H1 (cell line): ENCODE results near the gene ATG7. TPM values are rescaled to one million over a fixed set of nuclear protein-coding genes. Genes with fewer than 3 reads are reported as not detected.

ENCODE experiments used
- CTCF ChIA-PET: fragments of 300-600 bp; sonication (Branson Sonifier 250); formaldehyde crosslinking; loops from one replicate; lab custom pipeline; 2021; ENCODE audit not compliant: partially characterized antibody; lab: Charles Lee
- POLR2A ChIA-PET: fragments of 300-600 bp; sonication (Branson Sonifier 250); formaldehyde crosslinking; loops from one replicate; lab custom pipeline; 2021; ENCODE audit warnings: inconsistent platforms; ENCODE audit not compliant: partially characterized antibody; lab: Charles Lee
- DNase-seq, 2 experiments: peaks; one replicate each; pipeline versions ENCODE4 v3.0.0 to v3.0.0-alpha.2; 2010 to 2022; ENCODE audit warnings: low spot score in 2 of 2, low read depth in 1 of 2, mixed read lengths in 1 of 2
- FAIRE-seq: peaks from 2 replicates; lab custom pipeline; 2011; peaks lifted over from hg19 to GRCh38; lab: Jason Lieb, UNC
- H2AFZ ChIP-seq: 2 replicates; pipeline ENCODE4 v1.8.1; 2012; ENCODE audit warnings: low read length, inconsistent platforms
- H2AK5ac ChIP-seq: 2 replicates; pipeline ENCODE4 v1.6.1; 2013; ENCODE audit warnings: low read depth, low read length
- H2BK120ac ChIP-seq: replicated peaks from 2 replicates; pipeline ENCODE3; 2013; ENCODE audit warnings: low read depth, low read length, inconsistent platforms
- H2BK12ac ChIP-seq: 2 replicates; pipeline ENCODE4 v1.6.1; 2013; ENCODE audit warnings: low read depth, low read length
- H2BK15ac ChIP-seq: 2 replicates; pipeline ENCODE4 v1.6.1; 2013; ENCODE audit warnings: low read length
- H2BK20ac ChIP-seq: 2 replicates; pipeline ENCODE4 v1.6.1; 2013; ENCODE audit warnings: low read length
- H2BK5ac ChIP-seq: 2 replicates; pipeline ENCODE4 v1.6.1; 2013; ENCODE audit warnings: low read depth, low read length
- H3K14ac ChIP-seq: 2 replicates; pipeline ENCODE4 v1.6.1; 2013; ENCODE audit warnings: inconsistent platforms; ENCODE audit not compliant: insufficient read length
- H3K18ac ChIP-seq: 2 replicates; pipeline ENCODE4 v1.6.1; 2013; ENCODE audit warnings: low read length; ENCODE audit errors: extremely low read depth
- H3K23ac ChIP-seq: 2 replicates; pipeline ENCODE4 v1.6.1; 2013; ENCODE audit warnings: inconsistent platforms; ENCODE audit not compliant: insufficient read length
- H3K23me2 ChIP-seq: 2 replicates; pipeline ENCODE4 v1.6.1; 2013; ENCODE audit warnings: low read depth, low read length
- H3K27ac ChIP-seq: 2 replicates; pipeline ENCODE4 v1.6.1; 2011; ENCODE audit warnings: low read depth, low read length, inconsistent platforms
- H3K27me3 ChIP-seq, 4 experiments: replicated peaks in 1 of 4; 1 replicate in 1 of 4; 2 replicates in 3 of 4; pipeline versions ENCODE4 v1.6.1 to v1.8.1; 2011 to 2013; ENCODE audit warnings: low read length in 3 of 4, mild to moderate bottlenecking in 3 of 4, inconsistent platforms in 2 of 4, mixed read lengths in 2 of 4, moderate library complexity in 1 of 4; ENCODE audit not compliant: control insufficient read depth in 3 of 4, insufficient read depth in 3 of 4; ENCODE audit errors: extremely low read depth in 1 of 4
- H3K36me3 ChIP-seq, 4 experiments: 2 replicates each; pipeline versions ENCODE4 v1.6.1 to v1.8.1; 2011 to 2013; ENCODE audit warnings: mild to moderate bottlenecking in 4 of 4, low read length in 3 of 4, moderate library complexity in 2 of 4, control low read depth in 1 of 4, inconsistent platforms in 1 of 4; ENCODE audit not compliant: insufficient read depth in 4 of 4, control insufficient read depth in 2 of 4
- H3K4ac ChIP-seq: replicated peaks from 2 replicates; pipeline ENCODE3; 2013; ENCODE audit warnings: low read length, low read depth, mixed read lengths, inconsistent platforms; ENCODE audit not compliant: insufficient read length
- H3K4me1 ChIP-seq, 4 experiments: replicated peaks in 1 of 4; 1 replicate in 1 of 4; 2 replicates in 3 of 4; pipeline versions ENCODE4 v1.6.1 to v1.8.1; 2011 to 2013; ENCODE audit warnings: low read length in 3 of 4, inconsistent platforms in 2 of 4, mixed read lengths in 1 of 4; ENCODE audit not compliant: insufficient read depth in 4 of 4, control insufficient read depth in 3 of 4
- H3K4me2 ChIP-seq, 2 experiments: 2 replicates each; pipeline versions ENCODE4 v1.6.1 to v1.8.1; 2011 to 2013; ENCODE audit warnings: low read depth in 2 of 2, low read length in 2 of 2, control low read depth in 1 of 2, inconsistent platforms in 1 of 2, mild to moderate bottlenecking in 1 of 2; ENCODE audit not compliant: insufficient read depth in 1 of 2
- H3K4me3 ChIP-seq, 4 experiments: fragments of 200-600, 300-600 bp in 1 of 4; sonication (generic), shearing (Covaris generic), sonication (Bioruptor Twin) in 1 of 4; 2 replicates each; pipeline versions ENCODE4 v1.5.1 to v1.8.1; 2011 to 2016; ENCODE audit warnings: low read length in 4 of 4, low read depth in 3 of 4, control low read depth in 2 of 4, inconsistent platforms in 2 of 4, mild to moderate bottlenecking in 2 of 4, mixed read lengths in 1 of 4, moderate library complexity in 1 of 4; ENCODE audit not compliant: insufficient read depth in 2 of 4; ENCODE audit errors: extremely low read depth in 1 of 4
- H3K56ac ChIP-seq: replicated peaks from 2 replicates; pipeline ENCODE3; 2013; ENCODE audit warnings: low read depth, mild to moderate bottlenecking, mixed read lengths, low read length, inconsistent platforms; ENCODE audit not compliant: insufficient read length
- H3K79me1 ChIP-seq: 2 replicates; pipeline ENCODE4 v1.6.1; 2013; ENCODE audit warnings: low read depth, low read length, control low read depth
- H3K79me2 ChIP-seq, 2 experiments: 2 replicates each; pipeline versions ENCODE4 v1.6.1 to v1.8.1; 2012 to 2013; ENCODE audit warnings: low read length in 2 of 2, mild to moderate bottlenecking in 2 of 2, inconsistent platforms in 1 of 2; ENCODE audit not compliant: insufficient read depth in 2 of 2, control insufficient read depth in 1 of 2
- H3K9ac ChIP-seq, 4 experiments: replicated peaks in 1 of 4; 1 replicate in 1 of 4; 2 replicates in 3 of 4; pipeline versions ENCODE4 v1.6.1 to v1.8.1; 2011 to 2013; ENCODE audit warnings: low read depth in 3 of 4, low read length in 3 of 4, control low read depth in 2 of 4, mild to moderate bottlenecking in 2 of 4, moderate library complexity in 2 of 4, inconsistent platforms in 1 of 4; ENCODE audit errors: extremely low read depth in 1 of 4
- H3K9me3 ChIP-seq, 2 experiments: 2 replicates each; pipeline versions ENCODE4 v1.6.1 to v1.8.1; 2012 to 2013; ENCODE audit warnings: mild to moderate bottlenecking in 2 of 2, moderate library complexity in 2 of 2, control low read depth in 1 of 2, inconsistent platforms in 1 of 2, low read depth in 1 of 2, low read length in 1 of 2, mixed read lengths in 1 of 2; ENCODE audit not compliant: insufficient read depth in 2 of 2
- H4K20me1 ChIP-seq, 2 experiments: replicated peaks in 1 of 2; 2 replicates each; pipeline versions ENCODE3 to v1.8.1; 2011 to 2013; ENCODE audit warnings: inconsistent platforms in 2 of 2, low read length in 2 of 2, mild to moderate bottlenecking in 1 of 2; ENCODE audit not compliant: insufficient read depth in 2 of 2, control insufficient read depth in 1 of 2
- H4K5ac ChIP-seq: 2 replicates; pipeline ENCODE4 v1.6.1; 2013; ENCODE audit warnings: low read length, low read depth, mixed read lengths, inconsistent platforms; ENCODE audit not compliant: insufficient read length
- H4K8ac ChIP-seq: 2 replicates; pipeline ENCODE4 v1.8.0; 2013; ENCODE audit warnings: mild to moderate bottlenecking, moderate library complexity, low read length, inconsistent platforms; ENCODE audit not compliant: insufficient read depth; ENCODE audit errors: extremely low read depth
- H4K91ac ChIP-seq: replicated peaks from 2 replicates; pipeline ENCODE3; 2013; ENCODE audit warnings: low read length, mixed read lengths, inconsistent platforms; ENCODE audit not compliant: insufficient read length
- ASH2L ChIP-seq: fragments of 200-600, 300-600 bp; sonication (generic); IDR thresholded peaks from one replicate; pipeline ENCODE4 v1.7.1; 2017; ENCODE audit warnings: low read length
- GTF2F1 ChIP-seq: IDR thresholded peaks from 2 replicates; pipeline ENCODE4 v1.6.1; 2012; ENCODE audit warnings: low read depth, low read length, improper control_type of control experiment, borderline replicate concordance
- POU5F1 ChIP-seq: IDR thresholded peaks from 2 replicates; pipeline ENCODE4 v1.6.1; 2011; ENCODE audit warnings: low read depth, mild to moderate bottlenecking, low read length, moderate library complexity
- TAF7 ChIP-seq: optimal IDR thresholded peaks from 2 replicates; pipeline ENCODE3; 2011; ENCODE audit warnings: low read depth, mild to moderate bottlenecking, inconsistent platforms, low read length, moderate library complexity, borderline replicate concordance
- TBP ChIP-seq: IDR thresholded peaks from 2 replicates; pipeline ENCODE4 v1.6.1; 2011; ENCODE audit warnings: low read depth, low read length, improper control_type of control experiment
- WGBS, 2 experiments: shearing (Covaris generic) in 1 of 2; methylation state at CpG; one replicate each; pipeline versions ENCODE4 v1.1.6 to v1.1.7; 2013 to 2015; ENCODE audit warnings: low lambda C conversion rate in 2 of 2, mixed read lengths in 2 of 2, inconsistent platforms in 1 of 2, low coverage in 1 of 2, missing lambda C conversion rate in 1 of 2; ENCODE audit not compliant: insufficient replicate concordance in 2 of 2, insufficient coverage in 1 of 2, insufficient read length in 1 of 2; ENCODE audit errors: extremely low coverage in 1 of 2, missing lambda C conversion rate in 1 of 2; 5-methylcytosine and 5-hydroxymethylcytosine counted together
- polyA plus RNA-seq, 7 experiments: library from polyadenylated mRNA; depleted of rRNA in 3 of 7; stranded (reverse) in 5 of 7; unstranded in 2 of 7; fragments of >200 nt in 5 of 7; fragments of 200-250 nt in 2 of 7; gene quantifications; 1 replicate in 5 of 7; 2 replicates in 1 of 7; 4 replicates in 1 of 7; pipeline versions ENCODE4 v1.2.1 to v1.2.3, GENCODE V29; 2011 to 2013; ENCODE audit warnings: missing spikeins in 2 of 7, mixed read lengths in 2 of 7
- total RNA-seq: library from RNA; stranded (reverse); fragmentation: NEBNext Ultra II Directional; extraction: Animal tissue kit (Norgen Biotek cat#: 25700); gene quantifications from 2 replicates; pipeline ENCODE4 v1.2.1, GENCODE V29; 2021

Gene ATG7
- total and polyA plus RNA-seq, 2 of the 8 experiments (the other 6 are each of a cell fraction or from before 2014, with no cell fraction given) = 15.0 to 19.1 TPM

DNA sequence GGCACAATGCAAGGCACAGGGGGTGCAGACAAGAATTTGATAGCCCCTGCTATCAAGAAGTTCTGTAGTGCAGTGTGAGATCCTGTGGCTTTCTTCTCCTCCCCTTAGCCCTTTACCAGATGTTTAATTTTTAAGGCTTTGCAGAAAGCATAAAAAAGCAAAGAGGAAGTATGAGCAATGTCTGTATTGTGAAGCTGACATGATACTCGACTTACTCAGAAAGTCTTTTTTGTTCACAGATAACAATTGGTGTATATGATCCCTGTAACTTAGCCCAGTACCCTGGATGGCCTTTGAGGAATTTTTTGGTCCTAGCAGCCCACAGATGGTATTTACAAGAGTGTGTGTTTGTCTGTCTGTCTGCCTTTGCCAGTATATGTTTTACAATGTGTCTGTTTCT lies 58.9 kb downstream of the ATG7 start:
- H3K4me2 ChIP-seq = no peak overlapping the region
- WGBS, 2 experiments = 76% methylated on average over 1 of the region's 1 CpG; no CpG with 5 or more reads in 1 of the 2 experiments
- no peak overlapping the region for H2AK5ac ChIP-seq

More for the DNA sequence above, 58.9 kb downstream of the ATG7 start:
- Histone ChIP-seq H3K36me3 (no peaks in the 10 kb centered on the region), H3K23ac (no peak overlapping the region), H4K5ac (no peak overlapping the region), H4K8ac (no peak overlapping the region), H3K56ac (no peak overlapping the region), H3K9me3 (no peaks in the 10 kb centered on the region), H3K27ac (no peak overlapping the region), H3K4me1 (no peaks in the 10 kb centered on the region), H4K91ac (no peak overlapping the region), H2BK120ac (no peak overlapping the region), H2BK12ac (no peak overlapping the region), H2BK15ac (no peak overlapping the region), H3K27me3 (no peaks in the 10 kb centered on the region), H3K18ac (no peak overlapping the region), H3K4ac (no peak overlapping the region), H3K79me2 (no peaks in the 10 kb centered on the region), H4K20me1 (no peaks in the 10 kb centered on the region), H2AFZ (no peak overlapping the region), H3K14ac (no peak overlapping the region), H2BK20ac (no peak overlapping the region), H3K9ac (no peak overlapping the region), H3K4me3 (no peak overlapping the region), H3K79me1 (no peaks in the 10 kb centered on the region), H2BK5ac (no peak overlapping the region), H3K23me2 (no peaks in the 10 kb centered on the region; the same call in 1 of the 2 replicates)
- no peak for FAIRE-seq
- POLR2A ChIA-PET = no interaction called here
- DNase-seq = no peak
- CTCF ChIA-PET = interaction anchor here (1.1 kb wide), 1 partner anchor 95 kb away, joined by 4 read pairs; no protein-coding TSS in a partner anchor
- TF ChIP-seq TAF7 = no peak
- TF ChIP-seq POU5F1 = no peak
- no peak for TF ChIP-seq TBP
- no peak for TF ChIP-seq ASH2L
- TF ChIP-seq GTF2F1 = no peak
